Measurements from ENCODE around the gene RABGGTB.

DNA sequence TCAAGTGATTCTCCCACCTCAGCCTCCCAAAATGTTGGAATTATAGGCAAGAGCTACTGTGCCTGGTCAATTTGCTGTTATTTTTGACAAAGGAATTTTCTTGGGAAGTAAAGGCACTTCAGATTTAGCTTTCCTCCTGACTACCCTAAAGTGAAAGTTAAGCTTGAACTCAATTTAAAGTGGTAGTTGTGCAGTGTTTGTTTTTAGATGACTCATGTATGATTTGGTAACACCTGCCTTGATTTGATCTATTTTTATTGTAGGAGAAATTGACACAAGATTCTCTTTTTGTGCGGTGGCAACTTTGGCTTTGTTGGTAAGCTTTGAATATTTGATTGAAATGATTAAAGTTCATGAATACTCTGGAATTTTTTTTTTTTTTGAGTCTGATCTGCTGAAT lies 5.0 kb downstream of the RABGGTB start:
- TF ChIP-seq, protein P1, sequence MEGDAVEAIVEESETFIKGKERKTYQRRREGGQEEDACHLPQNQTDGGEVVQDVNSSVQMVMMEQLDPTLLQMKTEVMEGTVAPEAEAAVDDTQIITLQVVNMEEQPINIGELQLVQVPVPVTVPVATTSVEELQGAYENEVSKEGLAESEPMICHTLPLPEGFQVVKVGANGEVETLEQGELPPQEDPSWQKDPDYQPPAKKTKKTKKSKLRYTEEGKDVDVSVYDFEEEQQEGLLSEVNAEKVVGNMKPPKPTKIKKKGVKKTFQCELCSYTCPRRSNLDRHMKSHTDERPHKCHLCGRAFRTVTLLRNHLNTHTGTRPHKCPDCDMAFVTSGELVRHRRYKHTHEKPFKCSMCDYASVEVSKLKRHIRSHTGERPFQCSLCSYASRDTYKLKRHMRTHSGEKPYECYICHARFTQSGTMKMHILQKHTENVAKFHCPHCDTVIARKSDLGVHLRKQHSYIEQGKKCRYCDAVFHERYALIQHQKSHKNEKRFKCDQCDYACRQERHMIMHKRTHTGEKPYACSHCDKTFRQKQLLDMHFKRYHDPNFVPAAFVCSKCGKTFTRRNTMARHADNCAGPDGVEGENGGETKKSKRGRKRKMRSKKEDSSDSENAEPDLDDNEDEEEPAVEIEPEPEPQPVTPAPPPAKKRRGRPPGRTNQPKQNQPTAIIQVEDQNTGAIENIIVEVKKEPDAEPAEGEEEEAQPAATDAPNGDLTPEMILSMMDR (IDR thresholded peaks at IDR 0.05), result no peak
- no peak for TF ChIP-seq POLR2A (IDR thresholded peaks at IDR 0.05)

Data from uterus (tissue), 2 donors.